Choroid plexus epithelial cell (primary cell): ENCODE measurements around the gene RAB7A.

Experiments
- DNase-seq: peaks from one replicate; pipeline ENCODE4 v3.0.0-alpha.2; 2010; ENCODE audit warnings: low read depth
- H3K4me3 ChIP-seq: 2 replicates; pipeline ENCODE4 v1.5.1; 2011; ENCODE audit warnings: low read depth, mild to moderate bottlenecking, control low read depth, low read length, moderate library complexity
- CTCF ChIP-seq: conservative IDR thresholded peaks from 2 replicates; pipeline ENCODE4 v1.5.1; 2011; ENCODE audit warnings: low read depth, mild to moderate bottlenecking, control low read depth, inconsistent platforms, low read length, moderate library complexity

RAB7A gene

GRCh38 chr3:128848936-128849335 lies 123.0 kb downstream of the RAB7A start:
- no peak overlapping the region for H3K4me3 ChIP-seq
- no peak for DNase-seq
- no peak for TF ChIP-seq CTCF

- DNase-seq, result peak; percentile 58
- TF ChIP-seq CTCF, result peak; percentile 55
- no peak overlapping the region for H3K4me3 ChIP-seq
Observed at GRCh38 chr3:128849911-128850455, 124.0 kb downstream of the RAB7A start.

- no peak overlapping the region for H3K4me3 ChIP-seq
- DNase-seq, result no peak
- TF ChIP-seq CTCF, result no peak
Observed at GRCh38 chr3:128850544-128850943, 124.6 kb downstream of the RAB7A start.

GRCh38 chr3:128851601-128852000 lies 125.6 kb downstream of the RAB7A start:
- TF ChIP-seq CTCF, result no peak
- no peak for DNase-seq
- H3K4me3 ChIP-seq, result no peak overlapping the region

- no peak overlapping the region for H3K4me3 ChIP-seq
- no peak for TF ChIP-seq CTCF
- no peak for DNase-seq
Observed at GRCh38 chr3:128853826-128854225, 127.8 kb downstream of the RAB7A start.

GRCh38 chr3:128854475-128854874 lies 128.5 kb downstream of the RAB7A start:
- DNase-seq, result no peak
- H3K4me3 ChIP-seq, result no peak overlapping the region
- no peak for TF ChIP-seq CTCF

GRCh38 chr3:128855569-128855968 lies 129.6 kb downstream of the RAB7A start:
- no peak for DNase-seq
- TF ChIP-seq CTCF, result no peak
- H3K4me3 ChIP-seq, result no peak overlapping the region
